Testis (tissue), 3 donors: ENCODE data around the gene MMP23B. TPM values are rescaled to one million over a fixed set of nuclear protein-coding genes. Genes with fewer than 3 reads are reported as not detected.
A peak's percentile ranks its signal among the peaks of the same experiment; 100 is the strongest.
"Not testable (repeated sequence)": the region's sequence is repeated elsewhere in the genome, so short reads cannot be mapped to it uniquely, and the experiment has no call there.

Experiments
- DNase-seq: peaks from one replicate; pipeline ENCODE4 v3.0.0-alpha.2; 2019
- H3K27ac ChIP-seq, 2 donors: fragments of 200-600 bp; sonication (generic); one replicate each; pipeline ENCODE4 v1.5.1; 2019
- H3K27me3 ChIP-seq: fragments of 200-600 bp; sonication (generic); one replicate; pipeline ENCODE4 v1.5.1; 2019
- H3K36me3 ChIP-seq: fragments of 200-600 bp; sonication (generic); one replicate; pipeline ENCODE4 v1.5.1; 2017; ENCODE audit warnings: low read depth; ENCODE audit errors: missing control alignments
- H3K4me1 ChIP-seq: fragments of 200-600 bp; sonication (generic); one replicate; pipeline ENCODE4 v1.5.1; 2019
- H3K4me3 ChIP-seq, 2 donors: fragments of 200-600 bp; sonication (generic); one replicate each; pipeline ENCODE4 v1.5.1; 2017 to 2019
- H3K9me3 ChIP-seq: fragments of 200-600 bp; sonication (generic); one replicate; pipeline ENCODE4 v1.5.1; 2017
- CTCF ChIP-seq, 3 experiments: fragments of 450-650 bp in 2 of 3; fragments of 200-600 bp in 1 of 3; sonication (generic) in 1 of 3; IDR thresholded peaks; one replicate each; pipeline ENCODE4 v1.5.1; 2016 to 2019; ENCODE audit warnings: antibody characterized with exemption in 3 of 3, mild to moderate bottlenecking in 2 of 3, moderate library complexity in 1 of 3
- POLR2A ChIP-seq: fragments of 450-650 bp; IDR thresholded peaks from one replicate; pipeline ENCODE4 v1.6.1; 2017; ENCODE audit warnings: antibody characterized with exemption, mild to moderate bottlenecking, moderate library complexity
- WGBS, 2 donors: methylation state at CpG; one replicate each; pipeline ENCODE4 v1.1.5; 2018; 5-methylcytosine and 5-hydroxymethylcytosine counted together
- intact Hi-C: fragments of 100-400 bp; cut with DNase I; formaldehyde crosslinking; loops from one replicate; pipeline ENCODE4 v1.15.1; 2023; ENCODE audit warnings: low total_unique reads
- polyA plus RNA-seq: library from polyadenylated mRNA; stranded (reverse); fragments of 350-450 nt; fragmentation: Illumina TruSeq; extraction: RNeasy Lipid Tissue Mini Kit (QIAGEN cat#74804); gene quantifications from one replicate; pipeline ENCODE4 v1.2.3, GENCODE V29; 2014; ENCODE audit warnings: low read depth, low replicate concordance; ENCODE audit not compliant: insufficient read depth
- total RNA-seq, 2 donors: library from RNA; depleted of rRNA; stranded (reverse); fragments of >200 nt; gene quantifications; one replicate each; pipeline ENCODE4 v1.2.3, GENCODE V29; 2016

MMP23B gene
- total and polyA plus RNA-seq, 3 donors from 2014 or later, result 13.1 to 50.2 (median 49.0) TPM

DNA sequence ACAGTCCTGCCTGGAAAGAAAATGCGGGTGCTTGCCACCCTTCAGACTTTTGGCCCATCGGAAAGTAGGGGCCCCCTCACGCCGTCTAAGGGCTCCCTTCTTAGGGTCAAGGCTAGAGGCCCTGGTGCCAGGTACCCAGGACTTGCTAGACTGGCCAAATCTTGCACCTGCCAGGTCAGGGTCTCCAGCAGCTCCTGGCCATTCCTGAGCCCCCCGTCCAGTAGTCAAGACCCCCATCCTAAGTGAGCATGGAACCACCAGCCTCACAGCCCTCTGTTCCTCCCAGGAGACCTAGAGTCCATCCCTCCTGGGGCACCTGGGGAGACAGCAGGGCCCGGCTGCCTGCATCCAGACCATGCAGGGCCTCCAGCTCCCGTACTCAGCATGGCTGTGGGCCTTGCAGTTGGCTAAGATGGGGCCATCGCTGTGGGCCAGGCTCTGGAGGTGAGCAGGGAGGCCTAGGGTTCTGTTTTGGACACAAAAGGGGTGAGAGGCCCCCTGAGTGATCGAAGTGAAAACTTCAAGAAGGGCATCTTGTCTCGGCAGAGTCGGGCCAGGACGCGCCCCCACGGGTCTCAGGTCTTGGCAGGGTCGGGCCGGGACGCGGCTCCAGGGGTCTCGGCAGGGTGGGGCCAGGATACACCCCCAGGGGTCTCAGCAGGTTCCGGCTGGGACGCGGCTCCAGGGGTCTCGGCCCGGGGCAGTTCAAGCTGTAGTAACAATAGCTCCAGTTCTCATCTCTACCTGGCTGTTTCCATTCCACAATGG is 38.0 kb upstream of the MMP23B start:
- Histone ChIP-seq H3K4me1 (peaks cover 15% of the 10 kb centered on the region), H3K4me3 (no peak overlapping the region), H3K9me3 (no peaks in the 10 kb centered on the region), H3K27ac (no peak overlapping the region), H3K27me3 (no peaks in the 10 kb centered on the region), H3K36me3 (no peaks in the 10 kb centered on the region)
- TF ChIP-seq POLR2A (no peak), CTCF (IDR thresholded peaks at IDR 0.05) (no peak)
- no peak for DNase-seq
- 80 to 86% methylated on average over 8 to 24 of the region's 24 CpGs for WGBS, 2 donors
- intact Hi-C loops, result no loop called here

DNA sequence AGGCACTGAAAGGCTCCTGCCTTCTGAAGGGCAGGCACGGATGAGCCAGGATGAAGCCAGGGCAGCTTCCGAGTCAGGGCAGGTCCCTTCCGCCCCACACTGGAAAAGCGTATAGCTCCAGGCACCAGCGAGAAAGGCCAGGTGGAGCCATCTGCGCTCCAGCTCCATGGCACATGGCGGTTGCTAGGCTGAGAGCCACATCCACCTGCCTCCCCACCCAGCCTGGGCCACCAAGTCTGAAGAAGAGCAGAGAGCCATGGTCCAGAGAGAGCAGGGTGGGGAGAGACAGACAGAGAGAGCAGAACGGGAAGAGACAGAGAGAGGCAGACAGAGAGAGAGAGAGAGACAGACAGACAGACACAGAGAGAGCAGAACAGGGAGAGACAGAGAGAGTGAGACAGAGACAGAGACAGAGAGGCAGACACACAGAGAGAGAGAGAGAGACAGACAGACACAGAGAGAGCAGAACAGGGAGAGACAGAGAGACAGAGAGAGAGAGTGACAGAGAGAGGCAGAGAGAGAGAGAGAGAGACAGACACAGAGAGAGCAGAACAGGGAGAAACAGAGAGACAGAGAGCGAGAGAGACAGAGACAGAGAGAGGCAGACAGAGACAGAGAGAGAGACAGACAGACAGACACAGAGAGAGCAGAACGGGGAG is 37.2 kb upstream of the MMP23B start:
- intact Hi-C loops, result no loop called here
- H3K4me3 ChIP-seq, result no peak overlapping the region
- TF ChIP-seq POLR2A (no peak), CTCF (IDR thresholded peaks at IDR 0.05) (no peak)

GRCh38 chr1:1595341-1595740 is 36.6 kb upstream of the MMP23B start:
- DNase-seq, H3K27me3 ChIP-seq, H3K4me3 ChIP-seq, H3K27ac ChIP-seq, H3K9me3 ChIP-seq, H3K36me3 ChIP-seq, intact Hi-C loops: not testable (repeated sequence)
- 82 to 92% methylated on average over 2 of the region's 2 CpGs for WGBS, 2 donors
- H3K4me1 ChIP-seq, result peaks cover 16% of the 10 kb centered on the region

More for the DNA sequence above, 37.2 kb upstream of the MMP23B start:
- H3K36me3 ChIP-seq, result no peaks in the 10 kb centered on the region
- no peaks in the 10 kb centered on the region for H3K9me3 ChIP-seq
- WGBS, 2 donors, result 65 to 70% methylated on average over 8 to 10 of the region's 10 CpGs
- H3K4me1 ChIP-seq, result peaks cover 15% of the 10 kb centered on the region
- DNase-seq, result no peak
- H3K27ac ChIP-seq, result no peak overlapping the region
- no peaks in the 10 kb centered on the region for H3K27me3 ChIP-seq

- Histone ChIP-seq H3K27me3 (no peaks in the 10 kb centered on the region), H3K4me3 (no peak overlapping the region), H3K36me3 (no peaks in the 10 kb centered on the region), H3K9me3 (no peaks in the 10 kb centered on the region), H3K27ac (no peak overlapping the region), H3K4me1 (peaks cover 25% of the 10 kb centered on the region)
- 29 to 45% methylated on average over 7 to 12 of the region's 12 CpGs for WGBS, 2 donors
- no peak for DNase-seq
- intact Hi-C loops, result no loop called here
- TF ChIP-seq CTCF (IDR thresholded peaks at IDR 0.05), result no peak
- TF ChIP-seq POLR2A, result no peak
These were observed 35.3 kb upstream of the MMP23B start for GRCh38 chr1:1596493-1597274.

DNA sequence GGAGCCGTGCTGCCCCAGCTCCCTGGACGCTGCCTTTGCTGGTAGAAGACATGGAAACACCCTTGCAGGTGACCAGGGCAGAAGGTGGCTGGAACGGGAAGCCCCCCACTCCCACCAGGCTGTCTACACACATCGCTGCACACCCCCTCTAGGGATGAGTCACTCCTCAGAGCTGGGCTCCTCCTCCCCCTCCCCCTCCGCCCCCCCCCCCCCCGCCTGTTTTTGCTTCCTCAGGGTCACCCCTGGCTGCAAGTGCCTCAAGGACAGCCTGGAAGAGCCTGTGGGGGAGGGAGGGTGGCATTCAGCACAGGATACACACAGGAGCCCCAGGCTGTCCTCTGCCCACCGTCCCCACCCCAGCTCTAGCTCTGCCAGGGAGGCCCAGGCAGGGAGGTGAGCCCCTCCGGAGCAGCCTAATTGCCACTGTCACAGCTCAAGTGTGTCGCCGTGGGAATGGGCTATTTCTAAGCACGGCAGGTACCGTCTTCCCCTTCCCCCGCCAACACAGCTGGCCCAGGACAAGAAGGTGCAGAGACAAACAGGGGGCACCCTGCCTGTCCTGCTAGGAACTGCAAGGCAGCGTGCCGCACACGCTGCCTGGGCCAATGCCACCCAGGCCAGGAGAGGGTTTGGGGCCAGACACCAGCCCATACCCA is 34.6 kb upstream of the MMP23B start:
- H3K4me3 ChIP-seq, result no peak overlapping the region
- no peaks in the 10 kb centered on the region for H3K36me3 ChIP-seq
- no peak overlapping the region for H3K27ac ChIP-seq
- no peaks in the 10 kb centered on the region for H3K9me3 ChIP-seq
- 17 to 44% methylated on average over 8 to 14 of the region's 16 CpGs for WGBS, 2 donors
- intact Hi-C loops, result no loop called here
- H3K4me1 ChIP-seq, result peaks cover 25% of the 10 kb centered on the region
- H3K27me3 ChIP-seq, result no peaks in the 10 kb centered on the region
- no peak for DNase-seq
- TF ChIP-seq POLR2A (no peak), CTCF (IDR thresholded peaks at IDR 0.05) (peak in 1 of 3 experiments; percentile 20)
